Measurements from ENCODE around the gene ERBIN.
"Not testable (repeated sequence)": the region's sequence is repeated elsewhere in the genome, so short reads cannot be mapped to it uniquely, and the experiment has no call there.

Gene ERBIN

DNA sequence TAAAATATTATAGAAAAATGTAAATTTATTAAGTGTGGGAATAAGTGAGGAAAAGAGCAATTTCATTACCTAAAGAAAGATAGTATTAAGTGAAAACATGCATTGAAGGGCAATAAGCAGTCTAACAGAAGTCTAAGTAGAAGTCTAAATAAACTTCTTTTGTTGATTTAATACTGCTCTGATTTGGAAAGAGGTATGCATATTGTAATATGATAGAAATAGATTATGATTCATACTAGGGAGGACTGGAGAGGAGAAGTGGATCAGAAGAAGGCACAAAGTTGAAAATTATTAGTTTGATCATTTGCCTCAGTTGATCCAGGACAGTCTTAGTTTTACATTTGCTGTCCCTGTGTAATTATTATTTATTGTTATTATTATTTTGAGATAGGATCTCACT lies 6.6 kb upstream of the ERBIN start:
- DNase-seq (ENCODE audit: low read depth): peak; percentile 55

DNA sequence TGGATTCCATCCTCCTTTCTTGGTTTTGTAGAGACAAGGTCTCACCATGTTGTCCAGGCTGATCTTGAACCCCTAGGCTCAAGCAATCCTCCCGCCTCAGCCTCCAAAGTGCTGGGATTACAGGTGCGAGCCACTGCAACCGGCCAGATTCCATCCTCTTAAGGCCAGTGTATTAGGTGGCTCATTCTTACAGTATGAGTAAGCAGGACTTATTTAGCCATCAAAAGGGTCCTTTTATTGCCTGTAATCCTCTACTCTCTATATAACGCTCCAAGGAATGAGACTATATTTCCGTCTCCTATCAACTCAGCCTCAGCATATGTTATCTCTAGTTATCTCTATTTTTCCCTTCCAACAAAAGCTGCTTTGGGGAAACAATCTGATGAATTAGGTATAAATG lies 3.0 kb upstream of the ERBIN start:
- no peak for DNase-seq (ENCODE audit: low read depth)

DNA sequence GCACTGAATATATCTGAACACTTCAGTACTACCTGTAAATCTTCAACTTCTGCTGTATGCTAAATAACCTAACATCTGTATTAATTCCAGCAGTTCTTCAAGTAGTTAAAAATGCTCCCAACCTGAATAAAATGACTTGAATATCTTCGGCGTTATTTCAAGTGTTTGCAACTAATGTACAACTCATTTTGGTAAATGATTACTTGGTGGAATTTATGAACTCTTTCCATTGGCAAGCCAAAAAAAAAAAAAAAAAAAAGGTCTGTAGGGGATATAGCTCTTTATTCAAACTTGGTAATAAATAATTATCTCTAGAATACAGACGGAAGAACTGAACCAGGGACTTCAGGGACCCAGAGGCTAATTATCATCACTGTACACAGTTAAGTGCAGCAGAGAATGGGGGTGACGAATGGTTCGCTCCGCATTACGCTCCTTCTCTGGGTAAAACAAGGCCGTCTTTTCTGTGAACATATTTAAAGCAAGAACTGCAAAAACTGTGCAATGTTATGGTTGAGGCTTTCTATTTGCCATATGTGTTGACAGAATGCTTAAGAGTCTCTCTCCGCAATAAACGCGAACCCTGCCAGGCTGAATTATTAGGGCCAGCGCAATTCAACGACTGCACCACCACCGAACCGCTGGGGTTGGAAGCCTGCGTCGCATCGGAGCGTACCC lies 1.9 kb upstream of the ERBIN start:
- DNase-seq (ENCODE audit: low read depth): no peak

DNA sequence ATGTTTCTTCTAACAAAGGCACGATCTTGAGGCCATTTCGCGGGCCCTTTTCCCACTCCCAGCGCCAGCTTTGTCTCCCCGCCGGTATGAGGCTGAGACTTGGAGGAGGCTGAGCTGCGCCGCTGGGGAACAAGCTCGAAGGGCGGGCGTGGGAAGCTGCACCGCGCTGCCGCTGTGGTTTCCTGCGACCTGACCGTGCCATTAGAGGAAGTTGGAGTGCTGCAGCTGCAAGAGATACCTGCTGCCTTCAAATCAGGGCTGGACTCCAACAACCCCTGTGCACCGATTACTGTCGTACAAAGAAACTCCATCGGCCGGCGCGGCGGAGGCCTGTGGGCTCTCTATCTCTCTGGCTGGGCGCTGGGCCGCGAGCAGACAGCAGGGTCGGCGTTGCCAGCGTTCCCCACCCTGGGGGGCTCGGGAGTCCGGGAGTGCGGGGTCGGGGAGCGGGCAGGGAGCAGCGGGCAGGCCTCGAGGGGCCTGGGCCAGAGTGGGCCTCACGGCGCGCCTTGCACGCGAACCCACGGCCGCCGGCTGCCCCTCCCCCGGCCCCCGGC lies 1.3 kb upstream of the ERBIN start:
- peak; percentile 60 for DNase-seq (ENCODE audit: low read depth)

DNA sequence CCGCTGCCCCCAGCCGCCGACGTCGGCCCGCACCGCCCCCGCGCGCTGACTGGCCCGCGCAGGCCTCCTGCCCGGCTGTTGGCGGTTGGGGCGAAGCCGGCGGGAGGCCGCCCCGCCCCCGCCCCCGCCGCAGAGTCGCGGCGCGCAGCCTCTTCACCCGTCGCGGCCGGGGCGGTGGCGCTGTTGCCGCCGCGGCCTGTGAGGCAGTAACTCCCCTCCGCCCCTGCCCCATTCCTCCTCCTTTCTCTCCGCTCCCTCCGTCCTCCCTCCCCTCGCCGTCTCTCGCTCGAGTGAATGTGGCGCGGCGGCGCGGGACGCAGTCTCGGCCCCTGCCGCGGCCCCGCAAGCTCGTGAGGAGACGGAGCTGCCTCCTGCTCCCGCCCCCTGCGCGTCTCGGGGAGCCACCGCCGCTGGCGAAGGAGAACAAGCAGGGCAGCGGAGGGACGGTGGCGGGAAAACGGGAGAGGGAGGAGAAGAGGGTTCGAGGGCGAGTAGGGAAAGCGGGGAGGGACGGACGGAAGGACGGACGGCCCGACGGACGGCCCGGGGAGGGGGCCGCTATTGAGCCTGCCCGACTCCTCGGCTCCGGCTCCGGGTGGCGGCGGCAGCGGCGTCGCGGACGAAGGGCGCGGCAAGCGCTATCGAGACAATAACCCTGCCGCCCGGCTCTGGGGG lies 637 bp upstream of the ERBIN start:
- peak; percentile 91 for DNase-seq (ENCODE audit: low read depth)

DNA sequence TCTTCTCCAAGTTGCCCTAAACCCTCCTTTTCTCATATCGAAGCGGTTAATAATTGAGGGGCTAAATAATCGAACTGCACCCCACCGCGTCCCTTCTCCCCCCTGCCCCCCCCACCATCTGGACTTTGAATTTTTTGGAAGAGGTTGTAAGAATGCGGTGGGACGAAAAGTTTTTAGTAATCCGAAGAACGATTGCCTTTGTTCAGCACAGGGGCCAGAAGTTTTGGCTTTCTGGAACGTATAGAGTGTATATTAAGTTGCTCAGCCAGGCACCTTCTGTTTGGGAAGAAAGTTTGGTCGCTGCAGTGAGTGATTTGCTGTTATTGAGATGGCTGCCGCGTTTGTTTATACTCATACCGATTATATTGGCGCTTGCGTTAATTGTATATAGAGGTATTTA lies 518 bp downstream of the ERBIN start:
- no peak for DNase-seq (ENCODE audit: low read depth)

DNA sequence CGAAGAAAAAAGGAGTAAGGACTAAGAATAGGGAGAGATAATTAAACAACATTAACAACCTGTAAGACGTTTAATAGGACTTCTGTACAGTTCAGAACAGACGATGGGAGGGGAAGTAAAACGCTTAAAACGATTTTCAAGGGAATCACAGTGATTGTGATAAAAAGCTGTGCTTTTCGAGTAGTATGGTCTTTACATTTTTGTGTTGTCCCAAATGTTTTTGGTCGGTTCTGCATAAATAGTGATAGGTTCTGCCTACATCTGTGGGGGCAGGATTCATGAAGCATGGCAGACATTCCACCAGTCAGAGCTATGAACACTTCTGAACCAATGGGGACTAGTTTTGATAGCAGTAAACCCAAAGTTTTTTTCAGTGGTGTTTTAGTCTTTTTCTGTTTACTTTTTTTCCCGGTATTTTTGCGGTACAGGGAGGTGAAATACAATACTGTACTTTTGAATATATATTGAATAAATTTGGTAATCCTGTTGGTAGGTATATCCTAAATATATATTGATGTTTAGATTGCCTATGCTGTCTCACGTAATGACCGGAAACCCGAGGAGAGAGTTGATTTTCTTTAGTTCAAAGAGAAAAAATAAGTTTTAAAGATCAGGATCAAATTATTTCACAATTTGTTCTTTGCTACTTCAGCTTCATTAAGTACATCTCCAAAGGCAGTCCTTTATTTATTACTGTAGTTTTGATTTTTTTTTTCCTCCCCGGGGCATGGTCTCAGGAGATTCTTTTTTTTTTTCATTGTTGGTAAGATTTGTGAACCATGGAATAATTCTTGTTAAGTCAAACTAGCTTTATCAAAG lies 1.3 kb downstream of the ERBIN start:
- peak; percentile 59 for DNase-seq (ENCODE audit: low read depth)

DNA sequence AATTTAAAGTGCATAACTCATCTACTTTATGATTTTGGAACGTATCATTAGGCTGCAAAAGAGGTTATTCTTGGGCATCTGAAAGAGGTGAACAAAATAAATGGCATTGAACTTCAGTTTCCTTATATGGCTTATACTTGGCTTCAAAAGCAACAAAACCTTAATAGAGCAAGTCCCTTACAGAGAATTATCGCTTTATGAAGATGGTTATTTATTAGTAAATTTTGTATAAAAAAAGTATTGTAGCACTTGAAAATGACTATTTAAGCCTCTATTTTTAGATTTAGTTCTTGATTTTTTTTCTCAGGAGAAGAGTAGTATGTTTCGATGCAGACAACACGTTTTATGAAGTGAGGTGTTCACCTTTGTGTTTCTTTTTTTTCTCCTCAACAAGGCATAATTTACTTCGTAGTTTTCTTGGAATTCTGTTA lies 2.0 kb downstream of the ERBIN start:
- DNase-seq (ENCODE audit: low read depth): no peak

DNA sequence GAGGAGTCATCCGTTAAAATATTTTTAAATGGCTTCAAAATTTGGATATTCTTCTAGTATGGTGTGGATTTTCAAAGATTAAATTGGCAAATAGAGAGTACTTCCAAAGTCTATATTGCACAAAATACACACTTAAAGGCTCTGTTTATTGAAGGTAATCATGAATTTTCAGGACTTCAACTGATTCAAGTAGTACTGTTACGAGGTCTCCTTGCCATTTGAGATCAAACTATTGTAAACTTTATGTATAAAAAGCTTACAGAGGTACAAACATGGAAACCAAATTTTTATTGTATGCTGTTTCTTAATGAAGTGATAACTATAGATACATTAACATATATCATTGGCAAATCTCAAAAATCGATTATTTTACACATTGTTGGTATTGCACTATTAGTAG lies 2.5 kb downstream of the ERBIN start:
- DNase-seq (ENCODE audit: low read depth): no peak

DNA sequence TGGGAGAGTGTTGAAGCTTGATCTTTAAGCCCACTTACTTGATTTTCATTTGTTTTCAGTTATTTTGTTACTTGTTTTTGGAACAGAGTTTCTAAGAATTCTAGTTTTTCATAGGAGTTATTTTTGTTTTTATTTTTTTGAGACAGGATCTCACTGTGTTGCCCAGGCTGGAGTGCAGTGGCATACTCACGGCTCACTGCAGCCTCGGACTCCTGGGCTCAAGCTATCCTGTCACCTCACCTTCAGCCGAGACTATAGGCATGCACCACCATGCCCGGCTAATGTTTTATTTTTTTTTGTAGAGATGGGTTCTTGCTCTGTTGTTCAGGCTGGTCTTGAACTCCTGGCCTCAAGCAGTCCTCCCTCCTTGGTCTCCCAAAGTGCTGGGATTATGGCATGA lies 6.3 kb downstream of the ERBIN start:
- DNase-seq (ENCODE audit: low read depth): no peak

DNA sequence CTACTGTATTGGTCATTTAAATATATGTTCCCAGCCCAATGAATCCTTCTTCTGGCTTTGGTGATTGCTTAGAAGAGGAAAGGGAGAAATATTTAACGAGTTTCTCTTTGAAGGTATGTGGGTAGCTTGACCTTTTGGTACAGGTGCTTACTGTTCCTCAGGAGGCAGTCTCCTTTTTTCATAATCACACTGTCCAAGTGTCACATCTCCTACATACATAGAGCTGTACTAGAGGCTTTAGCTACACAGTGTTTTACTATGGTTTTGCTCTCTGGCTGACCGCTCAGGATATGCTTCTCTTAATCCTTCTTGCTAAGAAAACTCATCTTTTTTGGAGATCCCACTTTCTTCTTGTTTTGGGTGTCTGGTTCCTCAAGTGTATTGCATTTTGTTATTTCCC lies 6.9 kb downstream of the ERBIN start:
- DNase-seq (ENCODE audit: low read depth): no peak

DNA sequence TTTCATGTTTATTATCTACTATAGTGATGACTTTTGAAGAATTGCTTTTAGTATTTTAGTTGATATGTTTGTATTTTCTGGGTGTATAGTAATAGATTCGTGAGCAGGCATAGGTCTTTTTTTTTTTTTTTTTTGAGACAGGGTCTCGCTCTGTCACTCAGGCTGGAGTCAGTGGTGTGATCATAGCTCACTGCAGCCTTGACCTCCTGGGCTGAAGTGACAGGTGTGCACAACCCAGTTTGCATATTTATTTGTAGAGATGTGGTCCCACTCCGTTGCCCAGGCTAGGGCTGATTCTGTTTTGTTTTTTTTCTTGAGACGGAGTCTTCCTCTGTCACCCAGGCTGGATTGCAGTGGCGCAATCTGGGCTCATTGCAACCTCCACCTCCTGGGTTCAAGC lies 11.9 kb downstream of the ERBIN start:
- no peak for DNase-seq (ENCODE audit: low read depth)

DNA sequence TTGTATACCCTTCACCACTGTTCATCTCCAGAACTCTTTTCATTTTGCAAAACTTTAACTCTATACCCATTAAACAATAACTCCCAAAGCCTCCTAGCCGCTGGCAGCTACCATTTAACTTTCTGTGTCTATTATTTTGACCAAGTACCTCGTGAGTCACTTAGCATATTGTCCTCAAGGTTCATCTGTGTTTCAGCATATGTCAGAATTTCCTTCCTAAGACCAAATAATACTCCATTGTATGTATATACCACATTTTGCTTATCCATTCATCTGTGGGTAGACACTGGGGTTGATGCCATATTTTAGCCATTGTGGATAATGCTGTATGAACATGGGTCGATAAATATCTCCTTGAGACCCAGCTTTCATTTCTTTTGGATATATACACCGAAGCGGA lies 17.4 kb downstream of the ERBIN start:
- no peak for DNase-seq (ENCODE audit: low read depth)

DNA sequence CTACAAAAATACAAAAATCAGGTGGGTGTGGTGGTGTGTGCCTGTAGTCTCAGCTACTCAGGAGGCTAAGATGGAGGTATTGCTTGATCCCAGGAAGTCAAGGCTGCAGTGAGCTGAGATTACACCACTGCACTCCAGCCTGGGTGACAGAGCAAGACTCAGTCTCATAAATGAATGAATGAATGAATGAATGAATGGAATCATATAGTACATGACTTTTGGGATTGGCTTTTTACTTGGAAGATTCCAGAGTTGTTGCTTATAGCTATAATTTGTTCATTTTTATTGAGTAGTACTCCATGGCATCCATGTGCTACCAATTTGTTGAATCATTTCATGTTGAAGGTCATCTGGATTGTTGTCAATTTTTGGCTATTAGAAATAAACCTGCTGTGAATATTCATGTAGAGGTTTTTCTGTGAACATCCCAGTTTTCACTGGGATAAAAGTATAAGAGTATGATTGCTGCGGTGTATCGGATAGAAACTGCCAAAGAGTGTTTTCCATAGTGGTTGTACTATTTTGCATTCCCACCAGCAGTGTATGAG lies 19.9 kb downstream of the ERBIN start:
- peak; percentile 34 for DNase-seq (ENCODE audit: low read depth)

DNA sequence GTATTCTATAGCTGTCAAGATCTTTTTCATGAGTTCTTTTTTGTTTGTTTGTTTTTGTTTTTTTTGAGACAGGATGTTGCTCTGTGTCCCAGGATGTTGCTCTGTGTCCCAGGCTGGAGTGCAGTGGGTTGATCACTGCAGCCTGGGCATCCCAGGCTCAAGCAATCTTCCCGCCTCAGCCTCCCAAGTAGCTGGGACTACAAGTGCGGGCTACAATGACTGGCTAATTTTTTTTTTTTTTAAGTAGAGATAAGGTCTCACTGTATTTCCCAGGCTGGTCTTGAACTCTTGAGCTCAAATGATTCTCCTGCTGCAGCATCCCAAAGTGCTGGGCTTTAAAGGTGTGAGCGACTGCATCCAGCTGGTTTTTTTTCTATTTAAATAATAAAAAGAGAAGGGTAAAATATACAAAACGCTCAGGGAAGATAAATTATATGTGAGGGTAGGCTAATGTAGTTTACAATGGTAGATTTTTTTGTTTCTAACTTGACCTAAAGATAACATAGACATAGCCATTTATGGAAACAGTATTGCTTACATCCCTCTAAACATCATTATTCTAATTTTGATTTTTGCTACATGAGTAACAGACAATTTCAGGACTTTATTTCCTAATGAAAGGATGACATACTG lies 21.9 kb downstream of the ERBIN start:
- no peak for DNase-seq (ENCODE audit: low read depth)

DNA sequence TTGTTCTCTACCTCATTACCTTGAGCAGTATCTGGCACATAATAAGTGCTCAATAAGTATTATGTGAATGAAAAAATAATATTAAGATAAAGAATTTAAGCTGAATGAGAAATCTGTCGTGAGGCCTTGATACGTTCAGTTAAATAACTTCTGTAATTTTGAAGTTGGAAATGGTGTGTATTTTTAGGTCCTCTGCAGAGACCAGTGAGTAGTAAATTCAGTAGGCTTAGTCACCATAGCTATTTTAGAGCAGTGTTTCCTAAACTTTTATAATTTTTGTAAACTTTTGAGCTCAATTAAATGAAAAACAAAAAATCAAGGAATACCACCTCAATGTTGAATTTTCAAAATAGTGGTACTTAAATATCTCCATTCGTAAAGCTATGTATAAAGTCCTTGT lies 25.0 kb downstream of the ERBIN start:
- DNase-seq (ENCODE audit: low read depth): no peak

DNA sequence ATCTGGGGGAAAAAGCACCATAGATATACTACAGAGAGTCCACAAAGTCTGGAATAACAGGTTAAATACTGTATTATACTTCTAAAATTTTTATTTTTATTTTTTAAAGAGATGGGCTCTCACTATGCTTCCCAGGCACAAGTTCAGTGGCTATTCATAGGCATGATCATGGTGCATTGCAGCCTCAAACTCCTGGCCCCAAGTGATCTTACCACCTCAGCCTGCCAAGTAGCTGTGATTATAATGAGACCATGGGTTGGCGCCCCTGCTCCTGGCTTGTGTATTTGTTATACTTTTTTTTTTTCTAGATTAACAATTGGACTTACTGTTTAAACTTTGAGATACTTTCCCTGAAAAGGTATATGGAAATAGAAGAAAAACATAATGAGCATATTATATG lies 25.9 kb downstream of the ERBIN start:
- DNase-seq (ENCODE audit: low read depth): no peak

DNA sequence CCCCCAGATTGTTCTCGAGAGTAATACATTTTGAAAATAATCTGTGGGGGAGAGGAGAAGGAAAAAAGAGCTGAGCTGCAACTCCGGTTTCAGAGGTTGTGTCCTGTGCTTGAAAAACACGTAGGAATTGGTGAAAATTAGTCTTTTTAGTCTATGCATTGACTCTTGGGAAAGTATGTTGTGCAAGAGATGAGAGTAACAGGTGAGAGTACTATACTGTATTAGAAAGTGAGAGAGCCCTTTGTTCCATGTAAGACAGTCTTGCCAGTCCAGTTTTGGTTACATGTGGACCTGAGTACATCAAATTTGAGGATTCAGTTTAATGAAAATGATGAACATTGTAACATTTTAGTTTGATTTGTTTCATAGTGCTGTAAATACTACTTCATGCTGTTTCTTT lies 27.8 kb downstream of the ERBIN start:
- DNase-seq (ENCODE audit: low read depth): no peak

DNA sequence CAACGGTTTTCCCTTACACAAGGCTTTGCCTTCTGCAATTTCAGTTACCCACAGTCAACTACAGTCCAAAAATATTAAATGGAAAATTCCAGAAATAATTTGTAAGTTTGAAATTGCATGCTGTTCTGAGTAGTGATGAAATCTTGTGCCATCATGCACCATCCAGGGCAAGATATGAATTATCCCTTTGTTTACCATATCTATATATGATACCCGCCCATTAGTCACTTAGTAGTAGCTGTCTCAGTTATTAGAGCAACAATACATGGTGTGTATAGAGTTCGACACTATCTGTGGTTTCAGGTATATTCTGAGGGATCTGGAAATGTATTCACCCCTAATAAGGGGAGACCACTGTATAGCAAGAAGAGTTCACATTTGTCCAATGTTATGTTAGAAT lies 29.4 kb downstream of the ERBIN start:
- peak; percentile 43 for DNase-seq (ENCODE audit: low read depth)

DNA sequence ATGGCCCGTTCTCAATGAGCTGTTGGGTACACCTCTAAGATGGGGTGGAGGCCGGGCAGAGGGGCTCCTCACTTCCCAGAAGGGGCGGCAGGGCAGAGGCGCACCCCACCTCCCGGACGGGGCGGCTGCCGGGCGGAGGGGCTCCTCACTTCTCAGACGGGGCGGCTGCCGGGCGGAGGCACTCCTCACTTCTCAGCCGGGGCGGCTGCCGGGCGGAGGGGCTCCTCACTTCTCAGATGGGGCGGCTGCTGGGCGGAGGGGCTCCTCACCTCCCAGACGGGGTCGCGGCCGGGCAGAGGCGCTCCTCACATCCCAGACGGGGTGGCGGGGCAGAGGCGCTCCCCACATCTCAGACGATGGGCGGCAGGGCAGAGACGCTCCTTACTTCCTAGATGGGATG lies 31.3 kb downstream of the ERBIN start:
- not testable (repeated sequence) for DNase-seq (ENCODE audit: low read depth)

DNA sequence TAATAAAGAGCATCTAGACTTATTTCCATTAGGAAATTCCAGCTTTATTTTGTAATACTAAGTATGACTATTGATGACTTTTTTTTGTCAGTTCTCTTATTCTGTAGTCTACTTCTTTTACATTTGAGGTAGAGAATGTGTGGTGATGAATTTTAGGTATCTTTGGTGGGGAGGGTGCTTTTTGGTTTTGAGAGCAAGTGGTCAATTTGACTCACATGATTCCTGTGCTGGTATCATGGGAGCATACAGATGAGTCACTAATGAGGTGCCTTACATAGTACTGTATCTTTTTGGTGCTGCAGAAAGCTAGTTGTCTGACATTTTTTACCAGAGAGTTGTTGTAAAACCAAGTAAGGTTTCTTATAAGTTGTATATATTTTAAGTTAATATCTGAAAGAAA lies 35.3 kb downstream of the ERBIN start:
- DNase-seq (ENCODE audit: low read depth): peak; percentile 14

Data from fibroblast of gingiva (primary cell).